T-cell (primary cell): ENCODE measurements around the gene CNTNAP5. TPM values are rescaled to one million over a fixed set of nuclear protein-coding genes. Genes with fewer than 3 reads are reported as not detected.

ENCODE experiments used
- ATAC-seq, 4 experiments: fragments of 200-7000 bp in 3 of 4; fragments of 150-1000 bp in 1 of 4; cut with Tn5 transposase; replicated peaks in 1 of 4; 1 replicate in 3 of 4; 2 replicates in 1 of 4; pipeline ENCODE4 v1.10.0; 2021; ENCODE audit warnings: moderate library complexity in 3 of 4, mild to moderate bottlenecking in 2 of 4, moderate number of reproducible peaks in 1 of 4
- CTCF ChIA-PET, 2 donors: fragments of 300-600 bp; sonication (Branson Sonifier 250); formaldehyde crosslinking; loops; one replicate each; lab custom pipeline; 2022; ENCODE audit warnings: antibody characterized with exemption in 2 of 2; lab: Charles Lee
- POLR2A ChIA-PET, 2 donors: fragments of 300-600 bp; sonication (Branson Sonifier 250); formaldehyde crosslinking; loops; one replicate each; lab custom pipeline; 2022; ENCODE audit warnings: antibody characterized with exemption in 2 of 2; lab: Charles Lee
- DNase-seq, 35 experiments: peaks; one replicate each; pipeline versions ENCODE4 v3.0.0 to v3.0.0-alpha.2; 2013 to 2023
- H3K27ac ChIP-seq: one replicate; pipeline ENCODE4 v1.5.1; 2013; ENCODE audit warnings: low read length
- H3K27me3 ChIP-seq, 2 experiments: replicated peaks in 1 of 2; 1 replicate in 1 of 2; 2 replicates in 1 of 2; pipeline versions ENCODE4 v1.6.1 to v1.7.0; 2013; ENCODE audit warnings: low read length in 1 of 2, mixed read lengths in 1 of 2; ENCODE audit not compliant: control insufficient read depth in 2 of 2, insufficient read depth in 2 of 2; ENCODE audit errors: extremely low read depth in 1 of 2
- H3K36me3 ChIP-seq, 2 donors: 1 replicate in 1 of 2; 2 replicates in 1 of 2; pipeline versions ENCODE4 v1.6.1 to v1.7.0; 2013; ENCODE audit warnings: low read length in 1 of 2; ENCODE audit not compliant: control insufficient read depth in 2 of 2, insufficient read depth in 1 of 2; ENCODE audit errors: extremely low read depth in 1 of 2
- H3K4me1 ChIP-seq, 2 experiments: 1 replicate in 1 of 2; 2 replicates in 1 of 2; pipeline versions ENCODE4 v1.6.1 to v1.7.0; 2013; ENCODE audit warnings: low read length in 2 of 2, mixed read lengths in 1 of 2; ENCODE audit not compliant: insufficient read depth in 2 of 2, control insufficient read depth in 1 of 2; ENCODE audit errors: extremely low read depth in 1 of 2
- H3K4me3 ChIP-seq, 2 donors: 1 replicate in 1 of 2; 2 replicates in 1 of 2; pipeline versions ENCODE4 v1.5.1 to v1.7.0; 2013; ENCODE audit warnings: mild to moderate bottlenecking in 2 of 2, low read length in 1 of 2, moderate library complexity in 1 of 2; ENCODE audit not compliant: control insufficient read depth in 1 of 2; ENCODE audit errors: extremely low read depth in 1 of 2
- H3K9me3 ChIP-seq: 2 replicates; pipeline ENCODE4 v1.7.0; 2013
- H3K27ac Mint-ChIP-seq, 2 donors: one replicate each; pipeline ENCODE4 v1.8.0; 2020 to 2021; ENCODE audit warnings: mild to moderate bottlenecking in 2 of 2, mixed read lengths in 2 of 2
- H3K27me3 Mint-ChIP-seq, 2 donors: one replicate each; pipeline ENCODE4 v1.8.0; 2021 to 2022; ENCODE audit warnings: mixed read lengths in 2 of 2
- H3K36me3 Mint-ChIP-seq: one replicate; pipeline ENCODE4 v1.8.0; 2021; ENCODE audit warnings: mixed read lengths
- H3K4me1 Mint-ChIP-seq, 3 donors: one replicate each; pipeline ENCODE4 v1.8.0; 2020 to 2022; ENCODE audit warnings: mixed read lengths in 3 of 3, mild to moderate bottlenecking in 1 of 3
- H3K4me3 Mint-ChIP-seq, 3 donors: one replicate each; pipeline ENCODE4 v1.8.0; 2020 to 2022; ENCODE audit warnings: mild to moderate bottlenecking in 3 of 3, mixed read lengths in 3 of 3, moderate library complexity in 3 of 3
- H3K9me3 Mint-ChIP-seq, 3 donors: one replicate each; pipeline ENCODE4 v1.8.0; 2020 to 2022; ENCODE audit warnings: mixed read lengths in 3 of 3
- WGBS: methylation state at CpG from one replicate; pipeline ENCODE4 v1.1.5; 2013; ENCODE audit warnings: missing lambda C conversion rate; ENCODE audit not compliant: insufficient coverage; 5-methylcytosine and 5-hydroxymethylcytosine counted together
- total RNA-seq, 35 experiments: library from RNA in 6 of 35; stranded (reverse) in 6 of 35; fragments of 120-200 nt in 1 of 35; gene quantifications; one replicate each; pipeline versions ENCODE4 v1.2.1 to v1.2.4 and lab custom pipeline; 2013 to 2026

The CNTNAP5 gene
- total RNA-seq, 5 donors from 2014 or later (not counting 1 experiment from before 2014, with no cell fraction given) = not detected

- DNase-seq = no peak
- POLR2A ChIA-PET = no interaction called here
- no peaks in the 10 kb centered on the region for H3K36me3 Mint-ChIP-seq
Observed at GRCh38 chr2:124582387-124582786, 557.3 kb downstream of the CNTNAP5 start.

GRCh38 chr2:124584615-124585014 lies 559.5 kb downstream of the CNTNAP5 start:
- Mint-ChIP-seq H3K4me1 (no peaks in the 10 kb centered on the region), H3K4me3 (no peak overlapping the region), H3K27ac (no peak overlapping the region), H3K9me3 (peaks cover 0 to 12% (median 7%) of the 10 kb centered on the region in 3 donors), H3K36me3 (no peaks in the 10 kb centered on the region), H3K27me3 (no peaks in the 10 kb centered on the region)
- no peak for DNase-seq
- WGBS = no CpG with 5 or more reads among the region's 4 CpGs
- no peak overlapping the region for H3K4me3 ChIP-seq
- no peak overlapping the region for H3K27ac ChIP-seq
- no peaks in the 10 kb centered on the region for H3K36me3 ChIP-seq
- CTCF ChIA-PET = no interaction called here
- no peaks in the 10 kb centered on the region for H3K27me3 ChIP-seq
- ATAC-seq = no peak
- POLR2A ChIA-PET = no interaction called here
- no peaks in the 10 kb centered on the region for H3K9me3 ChIP-seq
- no peaks in the 10 kb centered on the region for H3K4me1 ChIP-seq

More at GRCh38 chr2:124582387-124582786, 557.3 kb downstream of the CNTNAP5 start:
- ATAC-seq = no peak
- H3K27ac Mint-ChIP-seq = no peak overlapping the region
- H3K4me3 Mint-ChIP-seq = no peak overlapping the region
- no peak overlapping the region for H3K4me3 ChIP-seq
- no peaks in the 10 kb centered on the region for H3K4me1 ChIP-seq
- H3K4me1 Mint-ChIP-seq = no peaks in the 10 kb centered on the region
- H3K36me3 ChIP-seq = no peaks in the 10 kb centered on the region
- no peak overlapping the region for H3K27ac ChIP-seq
- peaks cover 3 to 15% (median 10%) of the 10 kb centered on the region in 3 donors for H3K9me3 Mint-ChIP-seq
- no peaks in the 10 kb centered on the region for H3K9me3 ChIP-seq
- no peaks in the 10 kb centered on the region for H3K27me3 Mint-ChIP-seq
- no peaks in the 10 kb centered on the region for H3K27me3 ChIP-seq
- CTCF ChIA-PET = no interaction called here

- no peaks in the 10 kb centered on the region for H3K27me3 ChIP-seq
- CTCF ChIA-PET = interaction anchor here in 1 of 2 donors (0.6 kb wide), 1 partner anchor 77 kb away, joined by 3 read pairs; no protein-coding TSS in a partner anchor
- H3K27ac ChIP-seq = no peak overlapping the region
- H3K9me3 Mint-ChIP-seq = peaks cover 6 to 14% (median 6%) of the 10 kb centered on the region in 3 donors
- H3K36me3 Mint-ChIP-seq = no peaks in the 10 kb centered on the region
- no peaks in the 10 kb centered on the region for H3K4me1 ChIP-seq
- no peak overlapping the region for H3K4me3 Mint-ChIP-seq
- WGBS = no CpG with 5 or more reads among the region's 1 CpG
- no peaks in the 10 kb centered on the region for H3K36me3 ChIP-seq
- POLR2A ChIA-PET = interaction anchor here in 1 of 2 donors (0.5 kb wide), 1 partner anchor 8 kb away, joined by 5 read pairs; no protein-coding TSS in a partner anchor
- H3K27me3 Mint-ChIP-seq = no peaks in the 10 kb centered on the region
- H3K4me1 Mint-ChIP-seq = no peaks in the 10 kb centered on the region
- H3K27ac Mint-ChIP-seq = no peak overlapping the region
- H3K4me3 ChIP-seq = no peak overlapping the region
- no peak for DNase-seq
- no peak for ATAC-seq
- no peaks in the 10 kb centered on the region for H3K9me3 ChIP-seq
Observed at GRCh38 chr2:124585277-124585676, 560.2 kb downstream of the CNTNAP5 start.

GRCh38 chr2:124586210-124586609 lies 561.1 kb downstream of the CNTNAP5 start:
- CTCF ChIA-PET = no interaction called here
- H3K27ac ChIP-seq = no peak overlapping the region
- DNase-seq = no peak
- Mint-ChIP-seq H3K4me3 (no peak overlapping the region), H3K27me3 (no peaks in the 10 kb centered on the region), H3K27ac (no peak overlapping the region), H3K36me3 (no peaks in the 10 kb centered on the region), H3K4me1 (no peaks in the 10 kb centered on the region), H3K9me3 (peaks cover 0 to 16% (median 10%) of the 10 kb centered on the region in 3 donors)
- WGBS = 60% methylated on average over 1 of the region's 3 CpGs
- H3K36me3 ChIP-seq = no peaks in the 10 kb centered on the region
- POLR2A ChIA-PET = no interaction called here
- H3K27me3 ChIP-seq = no peaks in the 10 kb centered on the region
- H3K4me1 ChIP-seq = no peaks in the 10 kb centered on the region
- no peaks in the 10 kb centered on the region for H3K9me3 ChIP-seq
- no peak for ATAC-seq
- H3K4me3 ChIP-seq = no peak overlapping the region

GRCh38 chr2:124586835-124587234 lies 561.7 kb downstream of the CNTNAP5 start:
- DNase-seq (no peak), ATAC-seq (no peak)
- Mint-ChIP-seq H3K27me3 (no peaks in the 10 kb centered on the region), H3K36me3 (no peaks in the 10 kb centered on the region), H3K9me3 (peaks cover 0 to 16% (median 11%) of the 10 kb centered on the region in 3 donors), H3K4me1 (no peaks in the 10 kb centered on the region), H3K27ac (no peak overlapping the region), H3K4me3 (no peak overlapping the region)
- Histone ChIP-seq H3K4me1 (no peaks in the 10 kb centered on the region), H3K36me3 (no peaks in the 10 kb centered on the region), H3K27ac (no peak overlapping the region), H3K9me3 (no peaks in the 10 kb centered on the region), H3K4me3 (no peak overlapping the region), H3K27me3 (no peaks in the 10 kb centered on the region)
- ChIA-PET POLR2A (no interaction called here), CTCF (no interaction called here)
- no CpG with 5 or more reads among the region's 2 CpGs for WGBS

GRCh38 chr2:124589971-124590370 lies 564.9 kb downstream of the CNTNAP5 start:
- H3K4me3 Mint-ChIP-seq = no peak overlapping the region
- no CpG with 5 or more reads among the region's 3 CpGs for WGBS

GRCh38 chr2:124602759-124603158 lies 577.7 kb downstream of the CNTNAP5 start:
- ATAC-seq = no peak

More at GRCh38 chr2:124589971-124590370, 564.9 kb downstream of the CNTNAP5 start:
- ChIA-PET CTCF (no interaction called here), POLR2A (interaction anchor here in 1 of 2 donors (0.7 kb wide), 1 partner anchor 11 kb away, joined by 3 read pairs; no protein-coding TSS in a partner anchor)
- Histone ChIP-seq H3K9me3 (no peaks in the 10 kb centered on the region), H3K36me3 (no peaks in the 10 kb centered on the region), H3K27ac (no peak overlapping the region), H3K4me1 (no peaks in the 10 kb centered on the region), H3K27me3 (no peaks in the 10 kb centered on the region), H3K4me3 (no peak overlapping the region)
- ATAC-seq = no peak
- Mint-ChIP-seq H3K9me3 (peaks cover 0 to 16% (median 11%) of the 10 kb centered on the region in 3 donors), H3K27me3 (no peaks in the 10 kb centered on the region), H3K4me1 (no peaks in the 10 kb centered on the region), H3K27ac (no peak overlapping the region), H3K36me3 (no peaks in the 10 kb centered on the region)
- no peak for DNase-seq

More at GRCh38 chr2:124602759-124603158, 577.7 kb downstream of the CNTNAP5 start:
- Mint-ChIP-seq H3K27ac (no peak overlapping the region), H3K4me3 (no peak overlapping the region), H3K36me3 (no peaks in the 10 kb centered on the region), H3K27me3 (no peaks in the 10 kb centered on the region), H3K9me3 (peaks cover 13 to 18% (median 16%) of the 10 kb centered on the region in 3 donors), H3K4me1 (no peaks in the 10 kb centered on the region)
- H3K36me3 ChIP-seq = no peaks in the 10 kb centered on the region
- ChIA-PET POLR2A (no interaction called here), CTCF (no interaction called here)
- no peaks in the 10 kb centered on the region for H3K4me1 ChIP-seq
- H3K4me3 ChIP-seq = no peak overlapping the region
- no peaks in the 10 kb centered on the region for H3K9me3 ChIP-seq
- DNase-seq = no peak
- H3K27me3 ChIP-seq = no peaks in the 10 kb centered on the region
- H3K27ac ChIP-seq = no peak overlapping the region
